Activated CD4-positive, alpha-beta T cell treated with anti-CD3 and anti-CD28 coated beads, Interleukin-2, amount 10 ng/mL, durations not matched to agents 24 days and 14 days (primary cell): Measurements from ENCODE around the gene PTPRH. TPM values are rescaled to one million over a fixed set of nuclear protein-coding genes. Genes with fewer than 3 reads are reported as not detected.

ENCODE experiments used
- DNase-seq: peaks from one replicate; pipeline ENCODE4 v3.0.0; 2022
- H3K27ac Mint-ChIP-seq: one replicate; pipeline ENCODE4 v1.8.0; 2022; ENCODE audit warnings: mild to moderate bottlenecking, mixed read lengths
- H3K27me3 Mint-ChIP-seq: one replicate; pipeline ENCODE4 v1.8.0; 2022; ENCODE audit warnings: mixed read lengths
- H3K36me3 Mint-ChIP-seq: one replicate; pipeline ENCODE4 v1.8.0; 2022; ENCODE audit warnings: low read depth, mild to moderate bottlenecking, mixed read lengths
- H3K4me1 Mint-ChIP-seq: one replicate; pipeline ENCODE4 v1.8.0; 2021; ENCODE audit warnings: mixed read lengths
- H3K4me3 Mint-ChIP-seq: one replicate; pipeline ENCODE4 v1.8.0; 2022; ENCODE audit warnings: mild to moderate bottlenecking, moderate library complexity, mixed read lengths
- H3K9me3 Mint-ChIP-seq: one replicate; pipeline ENCODE4 v1.8.0; 2021; ENCODE audit warnings: mixed read lengths
- intact Hi-C: fragments of 100-400 bp; cut with micrococcal nuclease; formaldehyde crosslinking; loops from one replicate; pipeline ENCODE4 v1.15.1; 2023
- total RNA-seq: library from RNA; stranded (reverse); gene quantifications from 2 replicates; pipeline ENCODE4 v1.2.3, GENCODE V29; 2022

Gene PTPRH
- total RNA-seq, 1 donor from 2014 or later, result not detected

DNA sequence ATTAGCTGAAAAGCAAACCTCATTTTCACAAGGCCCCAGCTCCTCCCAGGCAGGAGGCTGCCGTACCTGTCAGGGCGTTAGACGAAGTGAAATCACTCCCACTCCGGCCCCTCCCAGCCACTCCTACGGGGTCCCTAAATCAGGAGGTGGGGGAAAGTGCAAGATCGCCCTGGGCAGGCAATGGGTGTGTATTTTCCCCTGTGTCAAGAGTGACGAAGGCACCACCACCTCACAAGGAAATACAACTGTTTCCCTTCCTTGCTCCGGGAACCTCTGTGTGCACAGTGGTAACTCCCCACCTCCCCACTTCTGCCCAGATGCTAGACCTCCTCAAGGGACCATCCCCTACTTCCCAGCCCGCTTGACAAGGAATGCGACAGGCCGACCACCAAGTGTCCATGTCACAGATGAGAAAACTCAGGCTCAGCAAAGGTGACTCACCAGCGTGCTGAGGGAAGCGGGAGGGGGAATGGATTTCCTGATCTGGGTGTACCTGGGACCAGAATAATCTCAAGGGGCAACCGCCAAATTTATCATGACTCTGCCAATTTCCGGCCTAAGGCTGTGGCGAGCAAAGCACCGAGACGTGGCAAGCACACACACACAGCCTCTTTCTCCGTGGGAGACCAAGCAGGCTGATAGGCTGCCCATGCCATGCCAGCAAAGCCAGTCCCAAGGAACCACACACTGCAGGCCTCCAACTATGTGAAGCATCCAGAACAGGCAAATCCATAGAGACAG is 42.2 kb upstream of the PTPRH start:
- H3K27me3 Mint-ChIP-seq, result no peaks in the 10 kb centered on the region
- DNase-seq, result peak; percentile 76
- H3K27ac Mint-ChIP-seq, result peak overlapping the region; percentile 95
- no peaks in the 10 kb centered on the region for H3K9me3 Mint-ChIP-seq
- intact Hi-C loops, result loop anchor here (10.0 kb wide), 3 partner anchors 403 to 1047 kb away; partner anchors contain the start of genes LENG9, RPS9 and U2AF2
- peaks cover 61% of the 10 kb centered on the region for H3K4me1 Mint-ChIP-seq
- peaks cover 37% of the 10 kb centered on the region for H3K36me3 Mint-ChIP-seq
- peak overlapping the region; percentile 96 for H3K4me3 Mint-ChIP-seq

DNA sequence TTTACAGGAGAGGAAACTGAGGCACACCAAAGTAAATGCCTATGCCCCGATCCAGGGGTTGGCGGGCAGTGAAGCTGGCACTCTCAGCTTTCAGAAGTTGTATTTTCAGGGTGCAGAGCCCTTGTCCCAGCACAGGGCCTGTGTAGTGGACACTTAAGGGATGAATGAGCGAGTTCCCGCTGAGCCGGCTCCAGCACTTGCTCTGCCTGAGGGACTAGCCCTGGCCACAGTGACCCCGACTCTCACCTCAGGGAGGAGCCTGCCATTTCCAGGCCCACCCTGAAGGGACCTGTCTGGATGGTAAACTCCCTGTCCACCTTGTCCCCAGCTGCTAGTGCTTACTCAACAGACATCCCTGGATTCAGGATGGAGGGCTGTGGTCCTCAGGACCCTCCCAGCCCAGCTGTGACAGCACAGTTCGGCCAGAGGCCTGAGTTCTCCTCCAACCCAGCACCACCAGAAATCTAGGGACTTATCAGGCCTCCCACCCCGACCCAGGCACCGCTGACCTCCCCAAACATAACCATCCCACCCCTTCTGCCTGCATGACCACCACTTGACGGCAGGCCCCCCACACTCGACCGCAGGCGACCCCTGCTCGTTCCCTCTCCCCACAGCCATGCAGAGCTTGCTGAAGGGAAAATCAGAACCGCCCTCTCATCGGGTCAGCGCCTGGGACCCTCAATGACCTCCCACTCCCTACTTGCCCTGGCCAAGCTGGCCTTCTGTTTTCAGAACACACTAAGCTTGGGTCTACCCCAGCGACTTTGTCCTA is 41.1 kb upstream of the PTPRH start:
- H3K27me3 Mint-ChIP-seq, result no peaks in the 10 kb centered on the region
- H3K4me3 Mint-ChIP-seq, result peak overlapping the region; percentile 96
- H3K9me3 Mint-ChIP-seq, result no peaks in the 10 kb centered on the region

DNA sequence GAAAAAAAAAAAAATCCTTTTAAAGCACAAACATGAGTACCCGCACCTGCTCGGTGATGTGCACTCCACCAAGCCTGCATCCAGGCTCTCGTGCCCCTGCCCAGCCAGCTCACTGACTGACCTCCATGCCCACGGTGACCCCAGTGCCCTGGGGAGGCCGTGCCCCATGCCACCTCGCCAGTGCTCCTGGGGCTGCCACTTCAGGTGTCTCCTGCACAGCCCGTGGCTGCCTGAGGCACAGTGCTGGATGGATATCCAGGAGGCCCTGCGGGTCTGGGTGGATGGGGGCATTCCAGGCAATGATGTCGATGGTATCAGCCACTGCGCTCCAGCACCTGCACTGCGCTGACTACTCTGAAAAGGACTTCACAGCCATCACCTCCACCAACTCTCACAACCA is 40.5 kb upstream of the PTPRH start:
- Mint-ChIP-seq H3K9me3 (no peaks in the 10 kb centered on the region), H3K36me3 (peaks cover 27% of the 10 kb centered on the region), H3K27me3 (no peaks in the 10 kb centered on the region), H3K27ac (no peak overlapping the region), H3K4me3 (no peak overlapping the region), H3K4me1 (peaks cover 44% of the 10 kb centered on the region)
- intact Hi-C loops, result loop anchor here (10.0 kb wide), 3 partner anchors 405 to 1045 kb away; partner anchors contain the start of genes LENG9, RPS9 and U2AF2
- no peak for DNase-seq

More for the DNA sequence above, 41.1 kb upstream of the PTPRH start:
- peaks cover 30% of the 10 kb centered on the region for H3K36me3 Mint-ChIP-seq
- peaks cover 50% of the 10 kb centered on the region for H3K4me1 Mint-ChIP-seq
- DNase-seq, result no peak
- H3K27ac Mint-ChIP-seq, result peak overlapping the region; percentile 95
- intact Hi-C loops, result loop anchor here (10.0 kb wide), 3 partner anchors 404 to 1046 kb away; partner anchors contain the start of genes LENG9, RPS9 and U2AF2

DNA sequence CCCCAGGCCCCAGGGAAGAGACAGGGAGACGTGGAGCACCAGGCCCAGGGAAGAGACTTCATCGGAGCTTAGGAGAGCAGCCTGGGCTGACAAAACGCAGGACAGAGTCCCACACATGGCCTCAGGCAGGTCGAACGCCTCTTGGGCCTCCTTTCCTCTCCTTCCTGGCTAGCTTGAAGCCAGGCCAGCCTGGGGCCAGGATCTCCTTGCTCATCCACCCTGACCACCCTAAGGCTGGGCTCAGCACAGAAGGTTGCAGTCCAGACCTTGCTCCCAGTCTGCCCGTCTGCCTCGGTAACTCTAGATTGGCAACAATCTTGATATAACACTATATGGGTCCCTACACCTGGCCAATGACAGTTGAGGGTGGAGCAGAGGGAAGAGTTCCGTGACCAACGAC is 39.4 kb upstream of the PTPRH start:
- no peaks in the 10 kb centered on the region for H3K9me3 Mint-ChIP-seq
- H3K36me3 Mint-ChIP-seq, result peaks cover 31% of the 10 kb centered on the region
- intact Hi-C loops, result no loop called here
- H3K27ac Mint-ChIP-seq, result peak overlapping the region; percentile 34
- no peaks in the 10 kb centered on the region for H3K27me3 Mint-ChIP-seq
- H3K4me1 Mint-ChIP-seq, result peaks cover 35% of the 10 kb centered on the region
- no peak for DNase-seq
- H3K4me3 Mint-ChIP-seq, result no peak overlapping the region

DNA sequence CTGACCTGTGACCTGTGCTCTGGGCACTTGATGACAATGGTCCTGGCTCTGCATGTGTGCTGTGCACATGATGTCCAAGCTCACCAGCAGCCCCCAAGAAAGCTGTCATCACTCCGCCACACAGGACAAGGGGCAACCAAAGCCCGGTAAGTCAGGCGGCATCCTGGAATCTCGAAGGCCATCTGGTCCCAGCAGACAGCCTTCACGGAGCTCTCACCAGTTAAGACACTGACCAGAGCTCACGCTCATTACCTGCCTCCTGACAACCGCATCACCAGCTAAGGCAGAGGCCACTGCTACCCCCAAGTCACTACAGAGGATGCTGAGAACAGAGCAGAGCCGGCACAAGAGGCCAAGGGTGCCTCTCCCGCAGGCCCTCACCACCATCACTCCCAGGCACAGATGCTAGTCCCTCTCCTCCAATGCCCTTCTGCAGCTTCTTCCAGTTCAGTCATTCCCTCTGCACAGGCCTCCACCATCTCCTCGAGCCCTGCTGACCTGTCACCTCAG is 38.9 kb upstream of the PTPRH start:
- no peaks in the 10 kb centered on the region for H3K27me3 Mint-ChIP-seq
- H3K4me3 Mint-ChIP-seq, result no peak overlapping the region
- intact Hi-C loops, result no loop called here
- peak overlapping the region; percentile 8 for H3K27ac Mint-ChIP-seq
- no peaks in the 10 kb centered on the region for H3K9me3 Mint-ChIP-seq
- H3K36me3 Mint-ChIP-seq, result peaks cover 31% of the 10 kb centered on the region
- peaks cover 30% of the 10 kb centered on the region for H3K4me1 Mint-ChIP-seq
- no peak for DNase-seq

DNA sequence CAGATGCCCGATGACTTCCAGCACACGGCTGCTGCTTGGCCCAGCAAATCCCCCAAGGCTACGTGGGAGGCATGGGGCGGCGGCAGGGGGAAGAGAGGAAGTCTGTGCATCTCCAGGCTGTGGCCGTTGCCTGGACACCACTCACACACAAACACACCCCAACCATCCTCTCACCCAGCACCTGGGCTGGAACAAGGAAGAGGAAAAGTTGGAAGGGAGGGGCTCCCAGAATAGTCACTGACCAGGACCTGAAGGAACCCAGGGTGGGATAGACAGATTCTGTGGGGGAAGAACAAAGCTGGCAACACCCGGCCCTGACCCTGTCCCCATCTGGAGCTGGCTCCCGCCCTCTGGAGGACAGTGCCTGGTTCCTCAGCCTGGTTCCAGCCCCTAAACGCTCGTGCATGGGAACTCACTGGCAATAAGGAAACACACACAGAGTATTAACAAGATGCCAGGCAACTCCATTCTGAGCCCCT is 38.4 kb upstream of the PTPRH start:
- Mint-ChIP-seq H3K36me3 (peaks cover 33% of the 10 kb centered on the region), H3K4me1 (peaks cover 27% of the 10 kb centered on the region), H3K27ac (no peak overlapping the region), H3K9me3 (no peaks in the 10 kb centered on the region), H3K27me3 (no peaks in the 10 kb centered on the region), H3K4me3 (no peak overlapping the region)
- DNase-seq, result no peak
- intact Hi-C loops, result no loop called here

DNA sequence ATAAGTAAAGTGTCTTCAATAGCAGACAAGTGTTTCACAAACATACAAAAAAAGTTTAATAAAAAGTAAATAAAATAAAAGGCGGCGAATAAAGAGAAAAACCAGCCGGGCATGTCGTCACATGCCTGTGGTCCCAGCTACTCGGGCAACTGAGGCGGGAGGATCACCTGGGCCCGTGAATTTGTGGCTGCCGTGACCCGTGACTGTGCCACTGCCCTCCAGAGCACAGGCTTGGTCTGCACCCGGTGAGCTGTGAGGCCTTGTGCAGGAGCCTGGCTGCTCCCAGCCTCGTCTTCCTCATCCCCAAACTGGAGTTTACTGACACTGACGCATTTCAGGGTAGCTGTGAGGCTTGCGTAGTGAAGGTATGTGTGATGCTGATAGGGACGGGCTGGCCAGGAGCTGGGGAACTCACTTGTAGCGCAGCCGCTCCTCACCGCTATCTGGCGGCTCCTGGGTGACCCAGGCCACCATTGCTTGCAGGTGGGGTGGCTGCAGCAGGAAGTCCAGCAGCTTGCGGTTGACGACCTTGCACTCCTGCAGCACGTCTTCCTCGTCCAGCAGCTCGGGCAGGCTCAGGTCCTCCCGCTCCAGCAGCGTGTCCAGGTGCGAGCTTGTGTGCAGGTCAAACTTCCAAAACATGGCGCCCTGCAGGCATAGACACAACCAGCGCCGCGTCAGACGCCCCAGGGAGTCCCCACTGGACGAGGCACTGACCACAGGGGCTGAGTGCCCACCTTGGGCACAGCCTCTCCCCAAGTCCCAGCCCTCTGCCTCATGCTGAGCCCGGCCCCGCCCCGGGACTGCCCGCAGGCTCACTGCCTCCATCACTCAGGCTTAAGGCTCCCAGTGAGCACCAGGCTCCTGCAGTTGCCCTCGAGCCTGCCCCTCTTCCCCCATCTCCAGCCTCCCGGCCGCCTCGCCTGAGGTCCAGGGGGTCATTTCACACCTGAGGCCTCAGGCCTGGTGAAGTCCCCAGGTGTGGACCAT is 37.5 kb upstream of the PTPRH start:
- intact Hi-C loops, result no loop called here
- H3K27ac Mint-ChIP-seq, result no peak overlapping the region
- DNase-seq, result no peak
- H3K27me3 Mint-ChIP-seq, result no peaks in the 10 kb centered on the region
- no peaks in the 10 kb centered on the region for H3K9me3 Mint-ChIP-seq
- H3K4me1 Mint-ChIP-seq, result peaks cover 22% of the 10 kb centered on the region
- H3K4me3 Mint-ChIP-seq, result no peak overlapping the region
- peaks cover 37% of the 10 kb centered on the region for H3K36me3 Mint-ChIP-seq

DNA sequence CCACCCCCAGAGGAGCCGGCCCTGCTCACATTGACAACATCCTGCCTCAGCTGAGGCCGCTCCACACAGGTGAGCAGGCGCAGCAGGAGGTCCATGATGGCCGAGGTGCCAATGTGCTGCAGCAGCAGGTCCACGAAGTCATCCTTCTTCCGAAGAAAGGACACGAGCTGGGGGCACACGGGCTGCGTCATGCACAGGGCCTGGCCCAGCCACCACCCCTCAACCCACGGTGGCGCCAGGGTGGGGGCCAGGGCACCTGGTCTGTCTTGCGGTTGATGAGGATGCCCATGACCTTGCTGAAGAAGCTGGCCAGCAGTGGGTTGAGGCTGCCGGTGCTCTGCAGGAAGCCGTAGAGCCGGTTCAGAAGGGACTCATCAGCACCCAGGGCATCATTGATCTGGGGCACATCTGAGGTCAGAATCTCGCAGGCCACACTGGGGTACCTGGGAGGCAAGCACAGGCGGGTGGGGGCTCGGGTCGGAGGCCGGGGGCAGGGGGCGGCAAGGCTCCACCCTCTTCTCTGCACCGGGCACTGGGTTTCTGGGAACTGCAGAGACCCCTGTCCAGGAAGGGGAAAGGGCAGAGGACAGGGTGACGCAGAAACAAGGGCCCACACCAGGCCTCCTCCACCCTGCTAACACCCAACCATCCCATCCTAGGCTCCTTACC is 36.1 kb upstream of the PTPRH start:
- Mint-ChIP-seq H3K27ac (no peak overlapping the region), H3K9me3 (no peaks in the 10 kb centered on the region), H3K4me3 (no peak overlapping the region), H3K4me1 (peaks cover 10% of the 10 kb centered on the region), H3K36me3 (peaks cover 32% of the 10 kb centered on the region), H3K27me3 (no peaks in the 10 kb centered on the region)
- intact Hi-C loops, result no loop called here
- no peak for DNase-seq

DNA sequence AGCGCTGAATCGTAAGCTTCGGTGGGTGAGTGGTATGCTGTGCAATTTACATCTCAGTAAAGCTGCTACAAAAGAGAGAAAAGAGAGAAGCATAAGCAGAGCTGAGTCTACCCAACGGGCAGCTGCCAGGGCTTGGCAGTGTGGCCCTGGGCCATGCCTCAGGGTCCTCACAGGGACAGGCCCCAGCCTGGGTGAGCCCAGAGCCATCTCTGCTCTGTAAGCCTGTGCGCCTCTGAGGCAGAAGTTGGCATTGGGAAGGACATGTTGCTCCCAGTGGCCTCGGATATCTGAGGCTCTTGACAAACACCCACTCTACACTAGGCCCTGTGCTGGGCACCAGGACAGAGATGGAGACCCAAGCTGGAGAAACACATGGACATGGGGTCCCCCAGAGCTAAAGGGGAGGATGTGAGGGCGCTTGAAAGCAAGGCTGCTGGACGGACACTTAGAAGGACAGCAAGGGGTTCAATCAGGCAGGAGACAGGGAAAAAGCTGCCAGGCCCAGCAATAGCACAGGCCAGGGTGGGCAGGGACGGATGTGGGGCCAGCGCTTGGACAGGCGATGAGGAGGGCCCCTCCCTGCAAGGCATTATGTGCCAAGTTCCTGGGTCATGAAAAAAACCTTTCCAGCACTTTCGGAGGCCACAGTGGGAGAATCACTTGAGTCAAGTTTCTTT is 34.8 kb upstream of the PTPRH start:
- Mint-ChIP-seq H3K4me1 (peaks cover 8% of the 10 kb centered on the region), H3K36me3 (peaks cover 40% of the 10 kb centered on the region), H3K27ac (no peak overlapping the region), H3K9me3 (no peaks in the 10 kb centered on the region), H3K4me3 (no peak overlapping the region), H3K27me3 (no peaks in the 10 kb centered on the region)
- no peak for DNase-seq
- intact Hi-C loops, result no loop called here

DNA sequence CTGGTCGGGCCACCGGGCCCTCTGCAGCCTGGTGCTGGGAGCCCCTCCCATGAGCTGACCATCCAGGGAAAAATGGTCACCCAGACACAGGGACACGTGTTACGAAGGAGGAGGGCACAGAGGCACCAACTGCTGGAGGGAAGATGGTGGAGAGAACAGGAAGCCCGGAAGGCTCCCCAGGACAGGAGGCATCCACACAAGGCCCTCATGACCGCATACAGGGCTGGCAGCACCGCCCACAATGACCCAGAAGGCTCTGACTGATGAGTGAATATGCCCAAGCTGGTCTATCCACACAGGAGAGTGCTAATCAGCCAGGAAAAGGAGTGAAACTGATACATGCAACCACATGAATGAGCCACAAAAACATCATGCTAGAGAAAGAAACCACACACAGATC is 33.2 kb upstream of the PTPRH start:
- no peaks in the 10 kb centered on the region for H3K27me3 Mint-ChIP-seq
- no peak overlapping the region for H3K4me3 Mint-ChIP-seq
- no peaks in the 10 kb centered on the region for H3K4me1 Mint-ChIP-seq
- H3K9me3 Mint-ChIP-seq, result no peaks in the 10 kb centered on the region
- no peak for DNase-seq
- peaks cover 45% of the 10 kb centered on the region for H3K36me3 Mint-ChIP-seq
- intact Hi-C loops, result no loop called here
- no peak overlapping the region for H3K27ac Mint-ChIP-seq

DNA sequence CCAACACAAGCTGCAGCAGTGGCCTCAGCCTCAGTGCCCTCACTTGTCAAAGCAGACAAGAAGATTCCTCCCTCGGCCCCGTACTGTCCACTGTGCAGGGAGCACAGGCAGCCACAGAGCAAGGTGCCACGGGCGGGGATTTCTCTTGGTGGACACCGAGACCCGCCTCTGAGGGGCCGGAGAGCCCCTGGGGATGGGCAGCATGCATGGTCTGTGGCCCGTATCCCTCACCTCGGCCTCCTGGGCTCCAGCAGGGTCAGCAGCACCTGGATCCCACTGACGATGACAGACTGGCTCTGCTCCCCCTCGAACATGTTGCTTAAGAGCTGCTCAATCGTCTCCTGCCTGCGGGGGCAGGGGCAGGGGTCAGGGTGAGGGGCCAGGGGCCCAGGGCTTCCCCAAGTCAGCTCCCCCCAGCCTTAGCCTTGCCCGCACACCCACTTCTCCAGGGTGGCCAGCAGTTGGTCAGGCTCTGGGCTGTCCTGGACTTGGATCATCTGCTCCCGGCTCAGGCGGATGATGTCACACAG is 32.7 kb upstream of the PTPRH start:
- no peak for DNase-seq
- peaks cover 50% of the 10 kb centered on the region for H3K36me3 Mint-ChIP-seq
- no peaks in the 10 kb centered on the region for H3K27me3 Mint-ChIP-seq
- intact Hi-C loops, result no loop called here
- H3K27ac Mint-ChIP-seq, result no peak overlapping the region
- no peak overlapping the region for H3K4me3 Mint-ChIP-seq
- H3K4me1 Mint-ChIP-seq, result no peaks in the 10 kb centered on the region
- H3K9me3 Mint-ChIP-seq, result no peaks in the 10 kb centered on the region
